GM10248 (cell line): Measurements from ENCODE around the gene SCN2B.

Experiments used
- CTCF ChIA-PET: fragments of 300-600 bp; sonication (Branson Sonifier 250); formaldehyde crosslinking; extraction: SDS; loops from one replicate; lab custom pipeline; 2021; ENCODE audit warnings: antibody characterized with exemption; lab: Yijun Ruan, JAX
- POLR2A ChIA-PET: fragments of 350-650 bp; sonication (Branson Sonifier 250); formaldehyde crosslinking; extraction: SDS; loops from one replicate; lab custom pipeline; 2020; ENCODE audit warnings: antibody characterized with exemption; lab: Yijun Ruan, JAX
- DNase-seq: peaks from one replicate; pipeline ENCODE4 v3.0.0; 2012; ENCODE audit errors: extremely low spot score
- TF ChIP-seq, protein P1 (sequence below): IDR thresholded peaks from 2 replicates; pipeline ENCODE4 v1.5.1; 2012; ENCODE audit warnings: mild to moderate bottlenecking, low read depth; ENCODE audit errors: extremely low read depth, missing control alignments, control extremely low read depth

Gene SCN2B

DNA sequence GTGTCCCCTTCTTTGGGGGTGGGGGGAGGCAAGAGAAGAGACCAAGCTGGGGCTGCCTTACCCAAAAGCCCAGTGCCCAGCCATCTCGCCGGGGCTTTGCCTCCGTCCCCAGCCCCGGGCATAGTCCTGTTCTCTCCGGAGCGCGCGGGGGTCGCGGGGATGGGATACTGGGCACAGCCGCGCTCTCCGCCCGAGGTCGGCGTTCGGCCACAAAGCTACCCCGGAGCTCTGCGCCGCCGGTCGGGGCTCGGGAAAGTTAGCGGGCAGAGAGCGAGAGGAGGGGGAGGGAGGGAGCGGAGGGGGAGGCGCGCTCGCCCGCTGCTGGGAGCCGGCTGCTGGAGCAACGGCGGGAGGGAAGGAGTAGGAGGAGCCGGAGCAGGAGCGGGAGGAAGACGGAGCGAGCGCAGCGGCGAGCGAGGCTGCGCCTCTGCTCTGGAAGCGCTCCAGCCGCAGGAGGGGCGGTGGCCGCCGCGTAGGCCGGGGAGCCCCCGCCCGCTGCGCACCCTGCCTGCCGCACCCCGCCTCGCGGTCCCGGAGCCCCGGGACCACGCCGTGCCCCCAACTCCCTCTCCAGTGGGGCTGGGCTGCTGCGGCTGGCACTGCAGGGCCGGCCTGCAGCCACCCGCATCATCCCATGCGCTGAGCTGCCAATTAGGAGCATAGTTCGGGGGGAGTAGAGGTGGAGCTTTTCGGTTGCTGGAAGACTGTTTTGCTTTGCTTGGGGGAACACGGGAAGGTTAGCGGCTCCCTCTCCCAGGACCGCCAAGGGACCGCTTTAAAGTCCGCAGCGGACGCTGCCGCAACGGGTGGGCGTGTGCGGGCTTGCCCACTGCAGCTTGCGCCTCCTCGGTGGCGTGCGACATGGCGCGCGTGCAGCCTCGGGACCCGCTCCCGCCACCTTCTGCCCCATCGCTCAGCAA, 23.6 kb downstream of the SCN2B start, which contains the start of gene SCN4B:
Gene SCN4B, minus strand, starts transcription at position 272 of the 920 bp plus-strand sequence. Its CDS starts 150 bp downstream, at position 122.
- TF ChIP-seq, protein P1, sequence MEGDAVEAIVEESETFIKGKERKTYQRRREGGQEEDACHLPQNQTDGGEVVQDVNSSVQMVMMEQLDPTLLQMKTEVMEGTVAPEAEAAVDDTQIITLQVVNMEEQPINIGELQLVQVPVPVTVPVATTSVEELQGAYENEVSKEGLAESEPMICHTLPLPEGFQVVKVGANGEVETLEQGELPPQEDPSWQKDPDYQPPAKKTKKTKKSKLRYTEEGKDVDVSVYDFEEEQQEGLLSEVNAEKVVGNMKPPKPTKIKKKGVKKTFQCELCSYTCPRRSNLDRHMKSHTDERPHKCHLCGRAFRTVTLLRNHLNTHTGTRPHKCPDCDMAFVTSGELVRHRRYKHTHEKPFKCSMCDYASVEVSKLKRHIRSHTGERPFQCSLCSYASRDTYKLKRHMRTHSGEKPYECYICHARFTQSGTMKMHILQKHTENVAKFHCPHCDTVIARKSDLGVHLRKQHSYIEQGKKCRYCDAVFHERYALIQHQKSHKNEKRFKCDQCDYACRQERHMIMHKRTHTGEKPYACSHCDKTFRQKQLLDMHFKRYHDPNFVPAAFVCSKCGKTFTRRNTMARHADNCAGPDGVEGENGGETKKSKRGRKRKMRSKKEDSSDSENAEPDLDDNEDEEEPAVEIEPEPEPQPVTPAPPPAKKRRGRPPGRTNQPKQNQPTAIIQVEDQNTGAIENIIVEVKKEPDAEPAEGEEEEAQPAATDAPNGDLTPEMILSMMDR = no peak
- POLR2A ChIA-PET = no interaction called here
- peak; percentile 38 for DNase-seq
- CTCF ChIA-PET = interaction anchor here (1.2 to 1.3 kb wide), 2 partner anchors 19 to 139 kb away, joined by 3 read pairs; no protein-coding TSS in a partner anchor

DNA sequence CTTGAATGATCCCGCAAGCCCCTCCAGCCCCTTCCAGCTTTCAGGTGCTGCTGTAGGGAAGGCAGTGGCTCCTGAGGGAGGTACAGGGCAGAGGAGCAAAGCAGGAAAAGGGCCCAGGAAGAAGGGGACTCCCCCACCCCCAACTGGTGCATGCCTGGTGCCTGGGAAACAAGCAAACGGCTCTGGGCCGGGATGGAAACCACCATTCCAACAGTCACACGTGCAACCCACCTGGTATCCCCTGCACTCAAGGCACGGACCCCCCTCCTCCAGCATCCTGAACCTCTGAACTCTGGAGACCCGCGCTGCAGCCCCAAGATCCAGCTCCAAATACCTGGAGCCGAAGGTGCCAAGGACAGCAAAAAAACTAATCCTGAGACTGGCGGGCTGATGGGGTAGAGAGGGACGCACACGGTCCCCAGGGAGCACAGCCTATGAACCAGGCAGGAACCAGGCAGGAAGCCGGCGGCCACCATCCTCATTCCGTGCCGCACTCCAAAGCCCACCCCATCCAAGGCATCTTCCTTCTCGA, 24.4 kb downstream of the SCN2B start:
- ChIA-PET CTCF (interaction anchor here (1.2 kb wide), 1 partner anchor 139 kb away, joined by 3 read pairs; no protein-coding TSS in a partner anchor), POLR2A (no interaction called here)
- no peak for DNase-seq
- TF ChIP-seq, protein P1 = no peak

DNA sequence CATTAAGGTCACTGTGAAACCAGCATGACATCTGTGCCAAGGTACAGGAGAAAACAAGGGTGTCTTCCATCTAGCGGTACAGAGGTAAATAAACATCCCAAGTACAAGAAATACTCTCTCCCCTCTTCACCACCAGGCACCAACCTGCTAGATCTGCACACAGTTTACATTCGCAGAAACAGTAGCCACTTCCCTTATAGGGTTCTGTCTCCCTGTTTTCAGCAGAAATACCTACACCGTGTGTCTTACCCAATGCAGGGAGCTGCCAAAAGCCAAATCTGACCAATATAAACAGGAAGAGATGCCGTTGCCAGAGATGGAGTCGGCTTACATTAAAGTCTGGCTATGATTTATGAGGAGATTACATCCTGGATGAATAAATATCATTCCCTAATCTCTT, 25.0 kb downstream of the SCN2B start:
- TF ChIP-seq, protein P1 = no peak
- ChIA-PET CTCF (interaction anchor here (1.1 kb wide), 1 partner anchor 20 kb away, joined by 7 read pairs; no protein-coding TSS in a partner anchor), POLR2A (no interaction called here)
- no peak for DNase-seq

DNA sequence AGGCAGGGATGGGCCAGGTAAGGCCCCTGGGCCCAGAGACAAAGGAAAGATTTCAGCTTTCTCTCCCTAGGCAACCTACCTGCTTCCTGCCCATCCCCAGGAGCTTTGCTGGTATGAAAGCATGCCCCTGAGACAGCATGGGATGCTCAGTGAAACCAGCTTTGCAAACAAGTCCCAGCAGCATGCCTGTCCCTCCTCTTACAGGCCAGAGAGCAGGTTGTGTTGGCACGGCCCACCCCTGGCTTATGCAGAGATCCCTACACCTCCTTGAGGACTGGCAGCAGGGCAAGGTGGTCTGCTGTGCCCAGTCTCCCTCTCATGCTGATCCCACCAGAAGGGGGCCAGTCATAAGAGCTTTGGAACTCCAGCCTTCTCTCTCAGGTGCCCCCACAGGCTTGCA, 26.9 kb downstream of the SCN2B start:
- CTCF ChIA-PET = interaction anchor here (1.1 to 7.3 kb wide), 2 partner anchors 12 to 23 kb away, joined by 3 to 83 read pairs; no protein-coding TSS in a partner anchor
- POLR2A ChIA-PET = no interaction called here
- no peak for DNase-seq
- TF ChIP-seq, protein P1 = no peak

DNA sequence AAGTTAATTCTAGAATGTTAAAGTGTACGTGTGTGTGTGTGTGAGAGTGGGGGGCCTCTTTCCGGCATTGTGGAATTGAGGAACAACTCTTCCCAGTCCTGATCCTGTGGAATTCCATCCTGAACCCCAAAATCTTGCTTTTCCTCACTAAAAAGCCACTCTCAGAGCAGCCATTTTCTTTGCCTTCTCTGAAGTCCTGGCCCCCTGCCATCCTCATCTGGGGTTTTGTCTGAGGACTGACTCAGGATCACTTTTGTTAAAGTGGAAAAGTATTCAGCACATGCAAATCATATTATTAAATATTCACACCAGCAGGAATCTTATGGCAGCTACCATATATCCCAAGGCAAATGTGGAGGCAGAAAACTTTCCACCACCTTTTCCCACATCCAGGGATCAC, 27.6 kb downstream of the SCN2B start:
- TF ChIP-seq, protein P1 = no peak
- DNase-seq = no peak
- CTCF ChIA-PET = interaction anchor here (1.1 to 7.3 kb wide), 2 partner anchors 11 to 23 kb away, joined by 3 to 83 read pairs; no protein-coding TSS in a partner anchor
- POLR2A ChIA-PET = no interaction called here

DNA sequence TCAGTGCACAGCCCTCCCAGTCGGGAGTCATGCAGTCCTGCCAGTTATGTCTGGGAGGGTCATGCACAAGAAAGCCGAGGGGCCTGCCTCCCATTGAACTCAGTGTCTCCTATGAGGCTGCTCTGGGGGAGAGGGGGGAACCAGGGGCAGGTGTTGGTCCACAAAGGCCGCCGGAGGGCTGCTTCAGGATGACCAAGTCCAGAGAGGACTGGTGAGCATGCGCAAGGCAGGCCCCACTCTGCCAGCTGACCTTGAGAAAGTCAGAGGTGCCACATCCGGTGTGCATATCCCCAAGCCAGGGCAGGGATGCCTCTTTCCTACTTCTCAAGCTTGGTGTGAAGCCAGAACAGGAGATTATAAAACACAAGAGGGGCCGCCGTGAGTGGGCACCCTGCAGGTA, 28.2 kb downstream of the SCN2B start:
- TF ChIP-seq, protein P1 = no peak
- CTCF ChIA-PET = interaction anchor here (0.7 to 7.3 kb wide), 3 partner anchors 10 to 447 kb away, joined by 3 to 83 read pairs (median 3); no protein-coding TSS in a partner anchor
- POLR2A ChIA-PET = no interaction called here
- DNase-seq = no peak
